ENCODE results near the gene CALHM1.

GRCh38 chr10:103419101-103419500 is 39.6 kb downstream of the CALHM1 start:
- no peak for TF ChIP-seq CTCF (conservative IDR thresholded peaks at IDR 0.05; ENCODE audit: low read length)
- TF ChIP-seq EZH2phosphoT487 (IDR thresholded peaks at IDR 0.05; ENCODE audit: borderline replicate concordance, low read depth, low read length) = no peak
